Measurements from ENCODE around the gene SYT8. TPM values are rescaled to one million over a fixed set of nuclear protein-coding genes. Genes with fewer than 3 reads are reported as not detected.

The SYT8 gene
- polyA plus RNA-seq, 1 experiment = not detected

DNA sequence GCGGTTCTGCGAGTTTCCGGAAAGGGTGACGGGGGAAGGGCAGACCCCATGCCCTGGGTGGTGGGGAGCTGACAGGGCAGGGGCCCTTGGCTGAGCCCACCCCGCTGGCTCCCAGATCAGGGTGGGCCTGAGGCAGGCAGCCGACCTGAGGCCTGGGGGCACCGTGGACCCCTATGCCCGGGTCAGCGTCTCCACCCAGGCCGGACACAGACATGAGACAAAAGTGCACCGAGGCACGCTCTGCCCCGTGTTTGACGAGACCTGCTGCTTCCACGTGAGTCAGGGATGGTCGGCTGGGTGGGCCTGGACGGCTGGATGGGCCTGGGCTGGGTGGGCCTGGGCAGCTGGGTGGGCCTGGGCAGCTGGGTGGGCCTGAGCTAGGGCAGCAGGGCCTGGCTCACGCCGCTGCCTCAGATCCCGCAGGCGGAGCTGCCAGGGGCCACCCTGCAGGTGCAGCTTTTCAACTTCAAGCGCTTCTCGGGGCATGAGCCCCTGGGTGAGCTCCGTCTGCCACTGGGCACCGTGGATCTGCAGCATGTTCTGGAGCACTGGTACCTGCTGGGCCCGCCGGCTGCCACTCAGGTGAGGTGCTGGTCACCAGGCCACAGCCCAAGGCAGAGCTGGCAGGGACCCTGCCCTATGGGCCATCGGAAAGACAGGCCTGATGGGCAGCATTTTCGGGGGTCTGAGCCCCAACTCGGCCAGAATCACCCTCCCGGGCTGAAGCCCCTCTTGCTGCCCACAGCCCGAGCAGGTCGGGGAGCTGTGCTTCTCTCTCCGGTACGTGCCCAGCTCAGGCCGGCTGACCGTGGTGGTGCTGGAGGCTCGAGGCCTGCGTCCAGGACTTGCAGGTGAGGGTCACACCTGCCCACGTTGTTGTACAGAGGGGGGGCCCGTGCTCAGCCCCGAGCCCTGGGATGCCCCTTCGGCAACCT lies 1.5 kb downstream of the SYT8 start:
- no peak overlapping the region for H3K4me3 ChIP-seq (ENCODE audit: low read depth, low read length)
- POLR2A ChIA-PET = no interaction called here
- H3K27me3 ChIP-seq (ENCODE audit: control insufficient read depth, insufficient read depth, low read length) = peaks cover 2% of the 10 kb centered on the region; the same call in 1 of the 2 replicates

DNA sequence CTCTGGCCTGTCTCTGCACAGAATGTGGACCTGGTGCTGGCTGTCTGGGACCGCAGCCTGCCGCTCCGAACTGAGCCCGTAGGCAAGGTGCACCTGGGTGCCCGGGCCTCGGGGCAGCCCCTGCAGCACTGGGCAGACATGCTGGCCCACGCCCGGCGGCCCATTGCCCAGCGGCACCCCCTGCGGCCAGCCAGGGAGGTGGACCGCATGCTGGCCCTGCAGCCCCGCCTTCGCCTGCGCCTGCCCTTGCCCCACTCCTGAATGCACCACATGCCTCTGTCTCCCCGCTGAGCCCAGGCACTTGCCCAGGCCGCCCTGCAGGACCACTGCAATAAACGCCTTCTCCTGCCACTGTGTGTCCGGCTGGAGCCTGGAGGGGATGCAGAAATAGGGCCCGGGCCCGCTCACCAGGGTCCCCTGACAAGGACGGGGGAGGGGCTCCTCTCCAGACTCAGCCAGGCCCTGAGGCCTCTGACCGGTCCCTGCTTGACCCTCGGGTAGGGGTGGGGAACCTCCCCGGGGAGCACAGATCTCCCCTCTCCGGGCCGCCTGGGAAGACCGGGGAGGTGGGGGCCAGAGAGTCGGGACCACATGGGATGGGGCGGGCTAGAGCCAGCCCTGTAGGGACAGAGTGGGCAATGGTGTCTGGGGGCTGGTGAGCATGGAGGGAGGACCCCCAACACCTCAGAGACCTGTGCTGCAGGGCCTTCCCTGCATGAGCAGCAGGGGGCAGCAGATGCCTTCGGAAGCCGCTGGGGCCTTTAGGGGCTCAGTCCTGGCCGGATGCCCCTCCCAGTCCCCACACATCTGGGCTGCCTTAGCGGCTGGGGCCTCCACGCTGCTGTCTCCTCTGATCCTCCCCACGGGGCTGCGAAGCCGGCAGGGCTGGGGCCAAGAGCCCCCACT lies 2.6 kb downstream of the SYT8 start:
- no peak overlapping the region for H3K4me3 ChIP-seq (ENCODE audit: low read depth, low read length)
- POLR2A ChIA-PET = no interaction called here
- CTCF ChIA-PET = interaction anchor here (0.8 to 13.1 kb wide), 11 partner anchors 12 to 319 kb away, joined by 3 to 510 read pairs (median 10); partner anchors contain the start of gene LSP1
- no peaks in the 10 kb centered on the region; the same call in 1 of the 2 replicates for H3K27me3 ChIP-seq (ENCODE audit: control insufficient read depth, insufficient read depth, low read length)
- DNase-seq (ENCODE audit: low read depth) = no peak
- no peaks in the 10 kb centered on the region for H3K36me3 ChIP-seq (ENCODE audit: control insufficient read depth, insufficient read depth, low read length)
- TF ChIP-seq, protein P1, sequence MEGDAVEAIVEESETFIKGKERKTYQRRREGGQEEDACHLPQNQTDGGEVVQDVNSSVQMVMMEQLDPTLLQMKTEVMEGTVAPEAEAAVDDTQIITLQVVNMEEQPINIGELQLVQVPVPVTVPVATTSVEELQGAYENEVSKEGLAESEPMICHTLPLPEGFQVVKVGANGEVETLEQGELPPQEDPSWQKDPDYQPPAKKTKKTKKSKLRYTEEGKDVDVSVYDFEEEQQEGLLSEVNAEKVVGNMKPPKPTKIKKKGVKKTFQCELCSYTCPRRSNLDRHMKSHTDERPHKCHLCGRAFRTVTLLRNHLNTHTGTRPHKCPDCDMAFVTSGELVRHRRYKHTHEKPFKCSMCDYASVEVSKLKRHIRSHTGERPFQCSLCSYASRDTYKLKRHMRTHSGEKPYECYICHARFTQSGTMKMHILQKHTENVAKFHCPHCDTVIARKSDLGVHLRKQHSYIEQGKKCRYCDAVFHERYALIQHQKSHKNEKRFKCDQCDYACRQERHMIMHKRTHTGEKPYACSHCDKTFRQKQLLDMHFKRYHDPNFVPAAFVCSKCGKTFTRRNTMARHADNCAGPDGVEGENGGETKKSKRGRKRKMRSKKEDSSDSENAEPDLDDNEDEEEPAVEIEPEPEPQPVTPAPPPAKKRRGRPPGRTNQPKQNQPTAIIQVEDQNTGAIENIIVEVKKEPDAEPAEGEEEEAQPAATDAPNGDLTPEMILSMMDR (IDR thresholded peaks at IDR 0.05; ENCODE audit: insufficient read depth, low read depth, low read length) = peak; percentile 93

More for the DNA sequence above, 1.5 kb downstream of the SYT8 start:
- TF ChIP-seq, protein P1 (IDR thresholded peaks at IDR 0.05; ENCODE audit: insufficient read depth, low read depth, low read length) = no peak
- no peak for DNase-seq (ENCODE audit: low read depth)
- H3K36me3 ChIP-seq (ENCODE audit: control insufficient read depth, insufficient read depth, low read length) = no peaks in the 10 kb centered on the region
- CTCF ChIA-PET = interaction anchor here (0.8 to 13.1 kb wide), 13 partner anchors 13 to 328 kb away, joined by 3 to 510 read pairs (median 6); partner anchors contain the start of genes H19 and LSP1

DNA sequence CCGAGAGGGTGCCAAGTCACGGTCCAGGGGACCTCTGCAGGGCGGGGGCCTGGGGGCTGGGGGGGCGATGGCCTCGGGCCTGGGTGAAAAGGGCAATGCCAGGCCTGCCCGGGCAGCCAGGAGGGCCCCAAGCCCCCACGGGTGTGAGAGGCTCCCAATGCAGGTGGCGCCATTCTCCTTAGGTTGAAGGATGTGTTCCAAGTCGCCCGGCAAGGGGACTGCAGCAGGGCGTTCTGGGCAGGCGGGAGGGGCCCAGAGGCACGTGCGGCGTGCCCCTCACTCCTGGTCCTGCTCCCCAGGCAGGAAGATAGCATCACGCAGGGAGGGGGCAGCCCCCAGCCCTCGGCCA lies 3.3 kb downstream of the SYT8 start:
- CTCF ChIA-PET = interaction anchor here (0.7 to 2.3 kb wide), 7 partner anchors 15 to 313 kb away, joined by 3 to 19 read pairs (median 4); no protein-coding TSS in a partner anchor
- POLR2A ChIA-PET = no interaction called here
- TF ChIP-seq, protein P1 (IDR thresholded peaks at IDR 0.05; ENCODE audit: insufficient read depth, low read depth, low read length) = no peak

DNA sequence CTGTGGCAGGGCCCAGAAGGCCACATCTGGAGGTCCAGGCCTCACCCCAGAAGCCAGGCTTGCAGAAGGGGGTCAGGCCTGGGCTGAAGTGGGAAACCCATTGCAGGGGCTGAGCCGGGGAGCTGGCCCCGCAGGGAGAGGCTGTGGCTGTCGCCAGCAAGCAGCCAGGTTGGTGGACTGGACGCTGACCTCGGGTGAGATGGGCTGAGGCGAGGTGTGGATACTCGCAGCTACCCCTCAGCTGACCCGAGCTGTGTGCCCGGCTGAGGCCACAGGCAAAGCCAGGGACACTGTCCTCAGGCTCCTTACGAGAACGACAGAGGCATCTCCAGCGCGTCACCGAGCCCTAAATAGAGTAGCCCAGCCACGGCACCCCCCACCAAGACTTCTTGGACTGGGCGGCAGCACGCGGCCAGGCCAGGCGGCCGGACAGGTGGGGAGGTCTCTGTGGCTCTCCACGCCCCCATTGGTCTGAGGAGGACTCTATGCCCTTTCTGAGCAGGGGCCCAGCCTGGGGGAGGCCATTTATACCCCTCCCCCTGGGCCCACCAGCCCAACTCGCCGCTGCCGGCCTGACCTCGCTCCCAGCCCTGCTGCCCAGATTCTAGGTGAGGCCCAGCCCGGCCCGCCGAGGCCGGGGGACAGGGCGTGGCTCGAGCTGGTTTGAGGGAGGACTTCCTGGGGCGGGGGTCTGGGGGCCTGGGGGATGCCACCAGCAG lies 3.8 kb downstream of the SYT8 start, which contains the start of gene TNNI2:
Gene TNNI2 (plus strand): TSS at position 556 of the 719 bp plus-strand sequence. CDS start 716 bp downstream, outside the sequence.
- H3K4me3 ChIP-seq (ENCODE audit: low read depth, low read length) = no peak within 1 kb of the TSS
- H3K27me3 ChIP-seq (ENCODE audit: control insufficient read depth, insufficient read depth, low read length) = no peaks in the 10 kb centered on the region
- H3K36me3 ChIP-seq (ENCODE audit: control insufficient read depth, insufficient read depth, low read length) = no peaks in the 10 kb centered on the region
- ChIA-PET POLR2A (interaction anchor here (0.6 kb wide), 1 partner anchor 10 kb away, joined by 3 read pairs; no protein-coding TSS in a partner anchor), CTCF (interaction anchor here (0.5 to 2.3 kb wide), 11 partner anchors 9 to 313 kb away, joined by 3 to 19 read pairs (median 4); no protein-coding TSS in a partner anchor)
- no peak for DNase-seq (ENCODE audit: low read depth)
- TF ChIP-seq, protein P1 (IDR thresholded peaks at IDR 0.05; ENCODE audit: insufficient read depth, low read depth, low read length) = no peak

More for the DNA sequence above, 3.3 kb downstream of the SYT8 start:
- Histone ChIP-seq H3K4me3 (ENCODE audit: low read depth, low read length) (no peak overlapping the region), H3K36me3 (ENCODE audit: control insufficient read depth, insufficient read depth, low read length) (no peaks in the 10 kb centered on the region), H3K27me3 (ENCODE audit: control insufficient read depth, insufficient read depth, low read length) (no peaks in the 10 kb centered on the region; the same call in 1 of the 2 replicates)
- DNase-seq (ENCODE audit: low read depth) = no peak

All from BJ (cell line).